Stimulated activated CD4-positive, alpha-beta T cell treated with anti-CD3 and anti-CD28 coated beads, Interleukin-2, amount 100 ng/mL, for 4 hours (primary cell): Measurements from ENCODE around the gene ITGA3.

ENCODE experiments used
- DNase-seq: peaks from one replicate; pipeline ENCODE4 v3.0.0-alpha.2; 2020; ENCODE audit warnings: low read depth

ITGA3 gene

GRCh38 chr17:50094753-50095619 lies 39.1 kb downstream of the ITGA3 start, which contains the start of gene PDK2:
Gene PDK2 (plus strand): TSS chr17:50095351. CDS start chr17:50095436, 85 bp downstream.
- DNase-seq, result peak; percentile 92

- no peak for DNase-seq
Measured at GRCh38 chr17:50095626-50096037, 39.7 kb downstream of the ITGA3 start.

GRCh38 chr17:50096092-50096491 lies 40.2 kb downstream of the ITGA3 start:
- no peak for DNase-seq

- DNase-seq, result no peak
Measured at GRCh38 chr17:50096758-50097157, 40.8 kb downstream of the ITGA3 start.

- no peak for DNase-seq
Measured at GRCh38 chr17:50097455-50097854, 41.5 kb downstream of the ITGA3 start.

GRCh38 chr17:50097926-50098325 lies 42.0 kb downstream of the ITGA3 start:
- DNase-seq, result no peak

GRCh38 chr17:50098583-50098982 lies 42.7 kb downstream of the ITGA3 start:
- DNase-seq, result no peak

- no peak for DNase-seq
Measured at GRCh38 chr17:50099003-50099402, 43.1 kb downstream of the ITGA3 start.

- DNase-seq, result no peak
Measured at GRCh38 chr17:50100480-50100883, 44.6 kb downstream of the ITGA3 start.

- no peak for DNase-seq
Measured at GRCh38 chr17:50100921-50101345, 45.0 kb downstream of the ITGA3 start.

GRCh38 chr17:50101346-50102163 lies 45.6 kb downstream of the ITGA3 start:
- no peak for DNase-seq

- no peak for DNase-seq
Measured at GRCh38 chr17:50102164-50102991, 46.5 kb downstream of the ITGA3 start.

GRCh38 chr17:50103252-50103651 lies 47.3 kb downstream of the ITGA3 start:
- DNase-seq, result no peak

GRCh38 chr17:50103941-50104340 lies 48.0 kb downstream of the ITGA3 start:
- DNase-seq, result no peak

GRCh38 chr17:50105811-50106210 lies 49.9 kb downstream of the ITGA3 start:
- no peak for DNase-seq

- DNase-seq, result no peak
Measured at GRCh38 chr17:50106393-50107131, 50.7 kb downstream of the ITGA3 start.

- no peak for DNase-seq
Measured at GRCh38 chr17:50107790-50108414, 52.0 kb downstream of the ITGA3 start.

GRCh38 chr17:50108556-50108955 lies 52.6 kb downstream of the ITGA3 start:
- no peak for DNase-seq

- DNase-seq, result no peak
Measured at GRCh38 chr17:50109207-50109606, 53.3 kb downstream of the ITGA3 start.

- no peak for DNase-seq
Measured at GRCh38 chr17:50109785-50110184, 53.9 kb downstream of the ITGA3 start.
